ENCODE data around the gene SORCS2. TPM values are rescaled to one million over a fixed set of nuclear protein-coding genes. Genes with fewer than 3 reads are reported as not detected.

SORCS2 gene
- polyA plus RNA-seq, 1 of the 3 experiments (the other 2 are of a cell fraction): 1.6 TPM

DNA sequence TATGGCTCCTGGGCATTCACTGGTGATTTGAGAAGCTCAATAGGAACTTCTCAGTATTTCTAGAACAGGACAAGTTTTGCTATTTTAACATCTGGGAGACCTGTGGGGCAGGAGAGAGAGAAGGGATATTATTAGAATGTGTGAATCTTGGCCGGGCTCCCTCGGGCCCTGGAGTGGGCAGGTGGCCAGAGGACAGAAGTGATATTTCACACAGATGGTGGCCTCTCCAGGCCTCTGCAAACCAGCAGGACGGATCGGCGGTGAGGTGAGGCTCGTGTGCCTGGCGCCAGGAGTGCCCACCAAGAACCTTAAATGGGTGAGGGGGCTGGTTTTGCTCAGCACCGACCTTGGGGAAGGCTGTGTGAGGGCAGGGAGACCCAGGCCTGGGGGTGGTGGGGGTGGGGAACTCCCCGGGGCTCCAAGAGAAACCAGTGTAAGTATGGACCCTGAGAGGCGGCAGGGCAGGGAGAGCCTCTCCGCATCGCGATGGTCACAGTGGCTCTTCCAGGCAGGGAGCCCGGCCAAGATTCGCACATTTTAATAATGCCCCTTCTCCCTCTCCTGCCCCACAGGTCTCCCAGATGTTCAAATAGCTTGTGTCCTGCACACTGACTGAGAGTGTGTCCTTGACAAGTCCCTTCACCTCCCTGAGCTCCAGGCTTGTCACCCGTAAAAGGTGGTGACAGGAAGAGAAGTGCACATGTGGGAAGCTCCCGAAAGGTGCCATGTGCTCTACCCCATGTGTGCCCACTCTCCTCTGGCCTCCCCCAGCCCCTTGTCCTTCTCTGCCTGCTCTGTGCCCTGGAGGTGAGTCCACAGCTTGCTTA is 64.9 kb downstream of the SORCS2 start:
- Histone ChIP-seq H3K36me3 (replicated peaks in 1 of 2; ENCODE audit: control insufficient read depth in 1 of 2, insufficient read depth in 2 of 2, low read length in 1 of 2) (no peaks in the 10 kb centered on the region), H3K4me2 (no peak overlapping the region), H3K9ac (no peak overlapping the region), H3K79me2 (ENCODE audit: insufficient read depth) (no peaks in the 10 kb centered on the region), H3K9me2 (no peaks in the 10 kb centered on the region), H3F3A (replicated peaks; ENCODE audit: insufficient read depth) (no peaks in the 10 kb centered on the region), H3K27me3 (ENCODE audit: insufficient read depth) (no peaks in the 10 kb centered on the region), H2AFZ (ENCODE audit: low read depth) (no peak overlapping the region), H3K27ac (ENCODE audit: low read depth in 2 of 2, low read length in 1 of 2) (no peak overlapping the region), H4K20me1 (ENCODE audit: insufficient read depth) (no peaks in the 10 kb centered on the region), H3K4me1 (ENCODE audit: control insufficient read depth in 1 of 2, insufficient read depth in 2 of 2, low read depth in 1 of 2, low read length in 1 of 2) (peaks cover 0 to 41% of the 10 kb centered on the region in 2 experiments; a peak in 2 of 4 replicates), H3K4me3 (ENCODE audit: low read depth in 2 of 2, low read length in 1 of 2) (no peak overlapping the region), H3K9me3 (no peaks in the 10 kb centered on the region)
- POLR2A ChIA-PET: interaction anchor here (0.7 kb wide), 1 partner anchor 1296 kb away, joined by 4 read pairs; no protein-coding TSS in a partner anchor
- no peak for TF ChIP-seq REST (IDR thresholded peaks at IDR 0.05; ENCODE audit: low read depth, low read length)
- TF ChIP-seq MXI1 (IDR thresholded peaks at IDR 0.05; ENCODE audit: low read depth, low read length): no peak
- TF ChIP-seq TEAD4 (IDR thresholded peaks at IDR 0.05; ENCODE audit: borderline replicate concordance, insufficient read depth): no peak
- no peak for TF ChIP-seq EZH2phosphoT487 (IDR thresholded peaks at IDR 0.05; ENCODE audit: borderline replicate concordance, low read depth)
- no peak for TF ChIP-seq RXRA (IDR thresholded peaks at IDR 0.05; ENCODE audit: borderline replicate concordance, low read depth)
- TF ChIP-seq TCF12 (IDR thresholded peaks at IDR 0.05): no peak
- no peak for TF ChIP-seq FOXM1 (IDR thresholded peaks at IDR 0.05; ENCODE audit: low read depth)
- TF ChIP-seq RAD21 (IDR thresholded peaks at IDR 0.05; ENCODE audit: low read length): no peak
- TF ChIP-seq SIN3A (IDR thresholded peaks at IDR 0.05; ENCODE audit: borderline replicate concordance, low read depth, low read length): no peak
- TF ChIP-seq RFX5 (IDR thresholded peaks at IDR 0.05; ENCODE audit: low read length): no peak
- no peak for TF ChIP-seq YY1 (IDR thresholded peaks at IDR 0.05; ENCODE audit: low read depth)
- TF ChIP-seq, protein P1, sequence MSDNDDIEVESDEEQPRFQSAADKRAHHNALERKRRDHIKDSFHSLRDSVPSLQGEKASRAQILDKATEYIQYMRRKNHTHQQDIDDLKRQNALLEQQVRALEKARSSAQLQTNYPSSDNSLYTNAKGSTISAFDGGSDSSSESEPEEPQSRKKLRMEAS (IDR thresholded peaks at IDR 0.05; ENCODE audit: low read depth): no peak
- TF ChIP-seq, protein P2, sequence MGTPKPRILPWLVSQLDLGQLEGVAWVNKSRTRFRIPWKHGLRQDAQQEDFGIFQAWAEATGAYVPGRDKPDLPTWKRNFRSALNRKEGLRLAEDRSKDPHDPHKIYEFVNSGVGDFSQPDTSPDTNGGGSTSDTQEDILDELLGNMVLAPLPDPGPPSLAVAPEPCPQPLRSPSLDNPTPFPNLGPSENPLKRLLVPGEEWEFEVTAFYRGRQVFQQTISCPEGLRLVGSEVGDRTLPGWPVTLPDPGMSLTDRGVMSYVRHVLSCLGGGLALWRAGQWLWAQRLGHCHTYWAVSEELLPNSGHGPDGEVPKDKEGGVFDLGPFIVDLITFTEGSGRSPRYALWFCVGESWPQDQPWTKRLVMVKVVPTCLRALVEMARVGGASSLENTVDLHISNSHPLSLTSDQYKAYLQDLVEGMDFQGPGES (IDR thresholded peaks at IDR 0.05; ENCODE audit: low read depth, low read length): no peak
- no peak for TF ChIP-seq NRF1 (IDR thresholded peaks at IDR 0.05; ENCODE audit: low read depth, low read length)
- WGBS (ENCODE audit: low lambda C conversion rate): 62% methylated on average over 16 of the region's 17 CpGs
- peak; percentile 64 for DNase-seq
- CTCF ChIA-PET: interaction anchor here (1.2 to 2.2 kb wide), 3 partner anchors 39 to 65 kb away, joined by 3 to 7 read pairs (median 5); no protein-coding TSS in a partner anchor

Data from SK-N-SH (cell line).